Measurements from ENCODE around the gene MACROD2. TPM values are rescaled to one million over a fixed set of nuclear protein-coding genes. Genes with fewer than 3 reads are reported as not detected.

MACROD2 gene
- total RNA-seq, 1 experiment from 2014 or later: 3.7 TPM

GRCh38 chr20:15584507-15584906, 1589.2 kb downstream of the MACROD2 start:
- no peak overlapping the region for H3K4me3 ChIP-seq (replicated peaks in 1 of 2; ENCODE audit: low read depth in 1 of 2, low read length in 2 of 2)
- no peak for DNase-seq (ENCODE audit: low read depth, low spot score)
- H4K20me1 ChIP-seq (ENCODE audit: insufficient read depth): no peaks in the 10 kb centered on the region
- no peaks in the 10 kb centered on the region for H3K9me2 ChIP-seq (ENCODE audit: insufficient read depth)
- CTCF ChIA-PET: no interaction called here
- POLR2A ChIA-PET: no interaction called here
- H3K9me3 ChIP-seq (ENCODE audit: control insufficient read depth in 1 of 2, insufficient read depth in 1 of 2, low read depth in 1 of 2, low read length in 2 of 2): peaks cover 0 to 5% of the 10 kb centered on the region in 2 experiments; a peak in 2 of 4 replicates
- no peaks in the 10 kb centered on the region for H3K79me2 ChIP-seq (ENCODE audit: insufficient read depth, low read length)
- H3K27ac ChIP-seq (ENCODE audit: low read depth, low read length): no peak overlapping the region
- no peak overlapping the region for H3K9ac ChIP-seq (ENCODE audit: low read length)
- ATAC-seq: no peak
- H2AFZ ChIP-seq (ENCODE audit: low read depth, low read length, poor library complexity, severe bottlenecking): no peak overlapping the region
- intact Hi-C loops (cut with micrococcal nuclease): no loop called here
- H3K4me1 ChIP-seq (ENCODE audit: control insufficient read depth in 1 of 2, insufficient read depth in 2 of 2, low read length in 2 of 2): no peaks in the 10 kb centered on the region
- no peak for TF ChIP-seq SP1 (IDR thresholded peaks at IDR 0.05; ENCODE audit: low read depth)
- no peak for TF ChIP-seq JUND (IDR thresholded peaks at IDR 0.05)
- TF ChIP-seq, protein P1, sequence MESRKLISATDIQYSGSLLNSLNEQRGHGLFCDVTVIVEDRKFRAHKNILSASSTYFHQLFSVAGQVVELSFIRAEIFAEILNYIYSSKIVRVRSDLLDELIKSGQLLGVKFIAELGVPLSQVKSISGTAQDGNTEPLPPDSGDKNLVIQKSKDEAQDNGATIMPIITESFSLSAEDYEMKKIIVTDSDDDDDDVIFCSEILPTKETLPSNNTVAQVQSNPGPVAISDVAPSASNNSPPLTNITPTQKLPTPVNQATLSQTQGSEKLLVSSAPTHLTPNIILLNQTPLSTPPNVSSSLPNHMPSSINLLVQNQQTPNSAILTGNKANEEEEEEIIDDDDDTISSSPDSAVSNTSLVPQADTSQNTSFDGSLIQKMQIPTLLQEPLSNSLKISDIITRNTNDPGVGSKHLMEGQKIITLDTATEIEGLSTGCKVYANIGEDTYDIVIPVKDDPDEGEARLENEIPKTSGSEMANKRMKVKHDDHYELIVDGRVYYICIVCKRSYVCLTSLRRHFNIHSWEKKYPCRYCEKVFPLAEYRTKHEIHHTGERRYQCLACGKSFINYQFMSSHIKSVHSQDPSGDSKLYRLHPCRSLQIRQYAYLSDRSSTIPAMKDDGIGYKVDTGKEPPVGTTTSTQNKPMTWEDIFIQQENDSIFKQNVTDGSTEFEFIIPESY (IDR thresholded peaks at IDR 0.05; ENCODE audit: extremely low read depth, insufficient replicate concordance, low read length): no peak
- no peak for TF ChIP-seq CBX3 (IDR thresholded peaks at IDR 0.05; ENCODE audit: low read depth)
- TF ChIP-seq EZH2phosphoT487 (IDR thresholded peaks at IDR 0.05; ENCODE audit: borderline replicate concordance): no peak
- TF ChIP-seq YY1 (IDR thresholded peaks at IDR 0.05; ENCODE audit: extremely low read depth, insufficient replicate concordance, low read depth, low read length): no peak
- TF ChIP-seq ELF1 (IDR thresholded peaks at IDR 0.05; ENCODE audit: borderline replicate concordance, low read depth): no peak
- no peak for TF ChIP-seq SIN3A (IDR thresholded peaks at IDR 0.05; ENCODE audit: low read depth)
- TF ChIP-seq, protein P2, sequence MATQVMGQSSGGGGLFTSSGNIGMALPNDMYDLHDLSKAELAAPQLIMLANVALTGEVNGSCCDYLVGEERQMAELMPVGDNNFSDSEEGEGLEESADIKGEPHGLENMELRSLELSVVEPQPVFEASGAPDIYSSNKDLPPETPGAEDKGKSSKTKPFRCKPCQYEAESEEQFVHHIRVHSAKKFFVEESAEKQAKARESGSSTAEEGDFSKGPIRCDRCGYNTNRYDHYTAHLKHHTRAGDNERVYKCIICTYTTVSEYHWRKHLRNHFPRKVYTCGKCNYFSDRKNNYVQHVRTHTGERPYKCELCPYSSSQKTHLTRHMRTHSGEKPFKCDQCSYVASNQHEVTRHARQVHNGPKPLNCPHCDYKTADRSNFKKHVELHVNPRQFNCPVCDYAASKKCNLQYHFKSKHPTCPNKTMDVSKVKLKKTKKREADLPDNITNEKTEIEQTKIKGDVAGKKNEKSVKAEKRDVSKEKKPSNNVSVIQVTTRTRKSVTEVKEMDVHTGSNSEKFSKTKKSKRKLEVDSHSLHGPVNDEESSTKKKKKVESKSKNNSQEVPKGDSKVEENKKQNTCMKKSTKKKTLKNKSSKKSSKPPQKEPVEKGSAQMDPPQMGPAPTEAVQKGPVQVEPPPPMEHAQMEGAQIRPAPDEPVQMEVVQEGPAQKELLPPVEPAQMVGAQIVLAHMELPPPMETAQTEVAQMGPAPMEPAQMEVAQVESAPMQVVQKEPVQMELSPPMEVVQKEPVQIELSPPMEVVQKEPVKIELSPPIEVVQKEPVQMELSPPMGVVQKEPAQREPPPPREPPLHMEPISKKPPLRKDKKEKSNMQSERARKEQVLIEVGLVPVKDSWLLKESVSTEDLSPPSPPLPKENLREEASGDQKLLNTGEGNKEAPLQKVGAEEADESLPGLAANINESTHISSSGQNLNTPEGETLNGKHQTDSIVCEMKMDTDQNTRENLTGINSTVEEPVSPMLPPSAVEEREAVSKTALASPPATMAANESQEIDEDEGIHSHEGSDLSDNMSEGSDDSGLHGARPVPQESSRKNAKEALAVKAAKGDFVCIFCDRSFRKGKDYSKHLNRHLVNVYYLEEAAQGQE (IDR thresholded peaks at IDR 0.05; ENCODE audit: low read depth): no peak
- no peak for TF ChIP-seq ZNF274 (IDR thresholded peaks at IDR 0.05; ENCODE audit: low read depth, low read length)
- TF ChIP-seq SRF (IDR thresholded peaks at IDR 0.05; ENCODE audit: low read depth): no peak
- no peak for TF ChIP-seq ATF3 (IDR thresholded peaks at IDR 0.05)
- no peak for TF ChIP-seq EZH2 (IDR thresholded peaks at IDR 0.05)
- H3K27me3 ChIP-seq (ENCODE audit: insufficient read depth, low read length): no peaks in the 10 kb centered on the region
- H3K4me2 ChIP-seq (ENCODE audit: low read length): no peak overlapping the region
- RAD21 ChIA-PET (ENCODE audit: low non-redundant PET in 1 of 2, low total read pairs in 2 of 2, uncharacterized antibody in 2 of 2, unreplicated experiment in 2 of 2): no interaction called here
- no peaks in the 10 kb centered on the region for H3K36me3 ChIP-seq (ENCODE audit: control insufficient read depth in 1 of 2, insufficient read depth in 2 of 2, low read length in 2 of 2)
- BruUV-seq (replicated peaks): no TSS peak

Measured in HCT116 (cell line).